Vagina (tissue), 2 donors: ENCODE results near the gene PPP1R15B. TPM values are rescaled to one million over a fixed set of nuclear protein-coding genes. Genes with fewer than 3 reads are reported as not detected.
A peak's percentile ranks its signal among the peaks of the same experiment; 100 is the strongest.

Source experiments
- DNase-seq, 2 donors: peaks; one replicate each; pipeline ENCODE4 v3.0.0-alpha.2; 2017; ENCODE audit errors: extremely low spot score in 2 of 2
- H3K27ac ChIP-seq: fragments of 200-600 bp; sonication (generic); one replicate; pipeline ENCODE4 v1.5.1; 2019
- H3K27me3 ChIP-seq: fragments of 200-600 bp; sonication (generic); one replicate; pipeline ENCODE4 v1.5.1; 2019
- H3K36me3 ChIP-seq, 2 donors: fragments of 200-600 bp; sonication (generic); one replicate each; pipeline ENCODE4 v1.5.1; 2017 to 2019
- H3K4me1 ChIP-seq: fragments of 200-600 bp; sonication (generic); one replicate; pipeline ENCODE4 v1.5.1; 2019
- H3K4me3 ChIP-seq, 2 donors: fragments of 200-600 bp; sonication (generic); 1 replicate in 1 of 2; 2 replicates in 1 of 2; pipeline ENCODE4 v1.5.1; 2016 to 2019
- H3K9me3 ChIP-seq: fragments of 200-600 bp; sonication (generic); one replicate; pipeline ENCODE4 v1.5.1; 2019
- CTCF ChIP-seq, 3 experiments: fragments of 450-650 bp in 2 of 3; fragments of 200-600 bp in 1 of 3; sonication (generic) in 1 of 3; IDR thresholded peaks; one replicate each; pipeline ENCODE4 v1.5.1; 2017 to 2019; ENCODE audit warnings: antibody characterized with exemption in 3 of 3, mild to moderate bottlenecking in 2 of 3, moderate library complexity in 2 of 3
- POLR2A ChIP-seq, 2 donors: fragments of 450-650 bp; IDR thresholded peaks; one replicate each; pipeline ENCODE4 v1.6.1; 2017; ENCODE audit warnings: antibody characterized with exemption in 2 of 2, mild to moderate bottlenecking in 2 of 2, moderate library complexity in 2 of 2
- POLR2AphosphoS5 ChIP-seq, 2 donors: sonication (generic); formaldehyde crosslinking; IDR thresholded peaks; one replicate each; pipeline ENCODE4 v1.9.0; 2017; ENCODE audit warnings: antibody characterized with exemption in 2 of 2, mild to moderate bottlenecking in 2 of 2, low read depth in 1 of 2; ENCODE audit not compliant: insufficient read depth in 1 of 2
- intact Hi-C: fragments of 100-400 bp; cut with DNase I; formaldehyde crosslinking; loops from one replicate; pipeline ENCODE4 v1.15.1; 2023
- total RNA-seq: library from RNA; depleted of rRNA; stranded (reverse); fragments of >200 nt; gene quantifications from one replicate; pipeline ENCODE4 v1.2.3, GENCODE V29; 2016

Gene PPP1R15B
- total RNA-seq, 1 donor from 2014 or later = 42.0 TPM

- Histone ChIP-seq H3K9me3 (no peaks in the 10 kb centered on the region), H3K27ac (peak overlapping the region; percentile 65), H3K27me3 (no peaks in the 10 kb centered on the region), H3K4me3 (no peak overlapping the region), H3K4me1 (peaks cover 23% of the 10 kb centered on the region), H3K36me3 (peaks cover 0 to 16% of the 10 kb centered on the region in 2 donors)
- intact Hi-C loops = no loop called here
- no peak for DNase-seq
- TF ChIP-seq POLR2AphosphoS5 (IDR thresholded peaks at IDR 0.05; ENCODE audit: insufficient read depth in 1 of 2, low read depth in 1 of 2) = no peak
Observed at GRCh38 chr1:204451352-204452124, 39.9 kb upstream of the PPP1R15B start.

GRCh38 chr1:204450461-204451257, 39.0 kb upstream of the PPP1R15B start:
- H3K27me3 ChIP-seq = no peaks in the 10 kb centered on the region
- H3K36me3 ChIP-seq = peaks cover 0 to 14% of the 10 kb centered on the region in 2 donors
- peak overlapping the region; percentile 65 for H3K27ac ChIP-seq
- H3K4me1 ChIP-seq = peaks cover 31% of the 10 kb centered on the region
- H3K4me3 ChIP-seq = no peak overlapping the region
- TF ChIP-seq POLR2A (IDR thresholded peaks at IDR 0.05) = no peak
- no peak for TF ChIP-seq POLR2AphosphoS5 (IDR thresholded peaks at IDR 0.05; ENCODE audit: insufficient read depth in 1 of 2, low read depth in 1 of 2)
- TF ChIP-seq CTCF (IDR thresholded peaks at IDR 0.05) = no peak
- H3K9me3 ChIP-seq = no peaks in the 10 kb centered on the region
- intact Hi-C loops = no loop called here
- no peak for DNase-seq

- Histone ChIP-seq H3K4me1 (peaks cover 31% of the 10 kb centered on the region), H3K36me3 (peaks cover 0 to 5% of the 10 kb centered on the region in 2 donors), H3K9me3 (no peaks in the 10 kb centered on the region), H3K4me3 (no peak overlapping the region), H3K27ac (no peak overlapping the region), H3K27me3 (no peaks in the 10 kb centered on the region)
- intact Hi-C loops = no loop called here
- DNase-seq = no peak
- TF ChIP-seq POLR2A (IDR thresholded peaks at IDR 0.05) (no peak), CTCF (IDR thresholded peaks at IDR 0.05) (no peak)
Observed at GRCh38 chr1:204449678-204450280, 38.2 kb upstream of the PPP1R15B start.

GRCh38 chr1:204448991-204449677, 37.5 kb upstream of the PPP1R15B start:
- H3K27ac ChIP-seq = peak overlapping the region; percentile 4
- no peak overlapping the region for H3K4me3 ChIP-seq
- intact Hi-C loops = no loop called here
- H3K4me1 ChIP-seq = peaks cover 37% of the 10 kb centered on the region
- H3K9me3 ChIP-seq = no peaks in the 10 kb centered on the region
- TF ChIP-seq CTCF (IDR thresholded peaks at IDR 0.05) (no peak), POLR2AphosphoS5 (IDR thresholded peaks at IDR 0.05; ENCODE audit: insufficient read depth in 1 of 2, low read depth in 1 of 2) (no peak), POLR2A (IDR thresholded peaks at IDR 0.05) (no peak)
- DNase-seq = no peak
- H3K36me3 ChIP-seq = peaks cover 0 to 6% of the 10 kb centered on the region in 2 donors
- no peaks in the 10 kb centered on the region for H3K27me3 ChIP-seq

GRCh38 chr1:204448344-204448964, 36.8 kb upstream of the PPP1R15B start:
- no peak for TF ChIP-seq CTCF (IDR thresholded peaks at IDR 0.05)
- TF ChIP-seq POLR2A (IDR thresholded peaks at IDR 0.05) = no peak
- TF ChIP-seq POLR2AphosphoS5 (IDR thresholded peaks at IDR 0.05; ENCODE audit: insufficient read depth in 1 of 2, low read depth in 1 of 2) = no peak
- H3K27ac ChIP-seq = peak overlapping the region; percentile 4
- intact Hi-C loops = no loop called here
- H3K9me3 ChIP-seq = no peaks in the 10 kb centered on the region
- H3K27me3 ChIP-seq = no peaks in the 10 kb centered on the region
- no peak overlapping the region for H3K4me3 ChIP-seq
- H3K4me1 ChIP-seq = peaks cover 43% of the 10 kb centered on the region
- H3K36me3 ChIP-seq = peaks cover 0 to 13% of the 10 kb centered on the region in 2 donors
- DNase-seq = no peak
